Gastroesophageal sphincter (tissue), 4 donors: ENCODE measurements around the gene GTF3A. TPM values are rescaled to one million over a fixed set of nuclear protein-coding genes. Genes with fewer than 3 reads are reported as not detected.
A peak's percentile ranks its signal among the peaks of the same experiment; 100 is the strongest.

Source experiments
- ATAC-seq: fragments of 150-250 bp; one replicate; pipeline ENCODE4 v1.9.1; 2016; ENCODE audit warnings: mild to moderate bottlenecking, moderate library complexity
- H3K27ac ChIP-seq, 4 donors: fragments of 200-600 bp; sonication (generic) in 3 of 4; 1 replicate in 3 of 4; 2 replicates in 1 of 4; pipeline ENCODE4 v1.5.1; 2016 to 2019
- H3K27me3 ChIP-seq: fragments of 200-600 bp; sonication (generic); one replicate; pipeline ENCODE4 v1.5.1; 2019
- H3K36me3 ChIP-seq, 2 donors: fragments of 200-600 bp; sonication (generic); one replicate each; pipeline ENCODE4 v1.5.1; 2019; ENCODE audit warnings: control low read depth in 1 of 2
- H3K4me1 ChIP-seq, 3 donors: fragments of 200-600 bp; sonication (generic); 1 replicate in 2 of 3; 2 replicates in 1 of 3; pipeline ENCODE4 v1.5.1; 2016 to 2019; ENCODE audit warnings: control low read depth in 2 of 3
- H3K4me3 ChIP-seq, 2 donors: fragments of 200-600 bp; sonication (generic); one replicate each; pipeline ENCODE4 v1.5.1; 2019; ENCODE audit warnings: mild to moderate bottlenecking in 1 of 2, moderate library complexity in 1 of 2
- H3K9me3 ChIP-seq, 3 donors: fragments of 200-600 bp; sonication (generic); one replicate each; pipeline ENCODE4 v1.5.1; 2017 to 2019; ENCODE audit warnings: control low read depth in 2 of 3
- EP300 ChIP-seq: sonication (generic); formaldehyde crosslinking; IDR thresholded peaks from one replicate; pipeline ENCODE4 v1.6.1; 2017; ENCODE audit warnings: antibody characterized with exemption, mild to moderate bottlenecking
- POLR2A ChIP-seq, 2 donors: fragments of 450-650 bp; IDR thresholded peaks; one replicate each; pipeline ENCODE4 v1.6.1; 2017; ENCODE audit warnings: antibody characterized with exemption in 2 of 2, mild to moderate bottlenecking in 2 of 2, moderate library complexity in 1 of 2
- POLR2AphosphoS5 ChIP-seq: sonication (generic); formaldehyde crosslinking; IDR thresholded peaks from one replicate; pipeline ENCODE4 v1.6.1; 2017; ENCODE audit warnings: antibody characterized with exemption
- WGBS, 2 donors: methylation state at CpG; one replicate each; pipeline ENCODE4 v1.1.5; 2018; ENCODE audit warnings: low coverage in 1 of 2; 5-methylcytosine and 5-hydroxymethylcytosine counted together
- total RNA-seq, 4 donors: library from RNA; depleted of rRNA; stranded (reverse); fragments of >200 nt; gene quantifications; one replicate each; pipeline ENCODE4 v1.1.0, GENCODE V29; 2016
- TF ChIP-seq, protein P1 (sequence below), 4 experiments: fragments of 200-600 bp in 2 of 4; fragments of 450-650 bp in 2 of 4; sonication (generic) in 1 of 4; IDR thresholded peaks; one replicate each; pipeline ENCODE4 v1.5.1; 2017 to 2019; ENCODE audit warnings: antibody characterized with exemption in 4 of 4, mild to moderate bottlenecking in 2 of 4, moderate library complexity in 2 of 4

GTF3A gene
- total RNA-seq, 4 donors from 2014 or later: 90.5 to 151 (median 120) TPM

DNA sequence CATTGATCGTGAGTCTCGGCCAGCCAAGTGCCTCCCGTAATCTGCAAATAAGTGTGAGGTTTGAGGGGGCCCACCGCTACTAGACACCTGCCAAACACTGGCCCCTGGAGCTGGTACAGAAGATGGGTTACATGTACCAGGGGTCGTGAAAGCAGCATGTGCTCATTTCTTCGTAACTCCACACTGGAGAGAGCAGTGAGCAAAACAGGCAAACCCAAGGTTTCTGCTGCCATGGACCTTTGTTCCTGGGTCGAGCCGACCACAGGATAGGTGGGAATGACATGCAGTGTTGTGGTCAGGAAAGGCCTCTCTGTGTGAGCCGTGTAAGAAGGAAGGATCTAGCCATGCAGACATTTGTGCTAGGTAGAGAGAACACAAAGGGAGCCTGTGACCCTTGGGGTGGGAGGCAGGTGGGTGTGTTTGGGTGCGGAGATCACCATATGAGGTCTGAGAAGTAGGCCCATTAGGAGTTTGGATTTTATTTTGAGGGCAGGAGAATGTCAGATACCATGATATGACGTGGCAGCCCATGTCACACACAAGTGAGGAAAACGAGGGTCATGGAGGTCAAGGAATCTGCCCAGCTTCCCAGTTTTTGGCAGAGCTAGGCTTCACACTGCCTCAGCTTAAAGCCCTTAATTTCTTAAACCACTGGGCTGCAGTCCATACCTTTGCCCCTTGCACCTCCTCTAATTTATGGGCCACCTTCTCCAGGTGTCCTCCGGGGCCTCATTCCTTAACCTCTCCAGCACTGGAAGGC is 919 bp downstream of the GTF3A start:
- peak overlapping the region; percentile 83 to 91 (median 89) for H3K27ac ChIP-seq
- 42 to 51% methylated on average over 5 to 6 of the region's 13 CpGs for WGBS, 2 donors
- ATAC-seq: no peak
- peaks cover 0 to 33% of the 10 kb centered on the region in 2 donors for H3K36me3 ChIP-seq
- no peaks in the 10 kb centered on the region for H3K27me3 ChIP-seq
- H3K9me3 ChIP-seq: no peaks in the 10 kb centered on the region
- TF ChIP-seq POLR2AphosphoS5 (no peak), EP300 (no peak), POLR2A (IDR thresholded peaks at IDR 0.05) (no peak)
- TF ChIP-seq, protein P1, sequence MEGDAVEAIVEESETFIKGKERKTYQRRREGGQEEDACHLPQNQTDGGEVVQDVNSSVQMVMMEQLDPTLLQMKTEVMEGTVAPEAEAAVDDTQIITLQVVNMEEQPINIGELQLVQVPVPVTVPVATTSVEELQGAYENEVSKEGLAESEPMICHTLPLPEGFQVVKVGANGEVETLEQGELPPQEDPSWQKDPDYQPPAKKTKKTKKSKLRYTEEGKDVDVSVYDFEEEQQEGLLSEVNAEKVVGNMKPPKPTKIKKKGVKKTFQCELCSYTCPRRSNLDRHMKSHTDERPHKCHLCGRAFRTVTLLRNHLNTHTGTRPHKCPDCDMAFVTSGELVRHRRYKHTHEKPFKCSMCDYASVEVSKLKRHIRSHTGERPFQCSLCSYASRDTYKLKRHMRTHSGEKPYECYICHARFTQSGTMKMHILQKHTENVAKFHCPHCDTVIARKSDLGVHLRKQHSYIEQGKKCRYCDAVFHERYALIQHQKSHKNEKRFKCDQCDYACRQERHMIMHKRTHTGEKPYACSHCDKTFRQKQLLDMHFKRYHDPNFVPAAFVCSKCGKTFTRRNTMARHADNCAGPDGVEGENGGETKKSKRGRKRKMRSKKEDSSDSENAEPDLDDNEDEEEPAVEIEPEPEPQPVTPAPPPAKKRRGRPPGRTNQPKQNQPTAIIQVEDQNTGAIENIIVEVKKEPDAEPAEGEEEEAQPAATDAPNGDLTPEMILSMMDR (IDR thresholded peaks at IDR 0.05): no peak
- peak overlapping the region; percentile 80 to 95 for H3K4me3 ChIP-seq
- H3K4me1 ChIP-seq: peaks cover 11 to 44% (median 18%) of the 10 kb centered on the region in 3 donors

DNA sequence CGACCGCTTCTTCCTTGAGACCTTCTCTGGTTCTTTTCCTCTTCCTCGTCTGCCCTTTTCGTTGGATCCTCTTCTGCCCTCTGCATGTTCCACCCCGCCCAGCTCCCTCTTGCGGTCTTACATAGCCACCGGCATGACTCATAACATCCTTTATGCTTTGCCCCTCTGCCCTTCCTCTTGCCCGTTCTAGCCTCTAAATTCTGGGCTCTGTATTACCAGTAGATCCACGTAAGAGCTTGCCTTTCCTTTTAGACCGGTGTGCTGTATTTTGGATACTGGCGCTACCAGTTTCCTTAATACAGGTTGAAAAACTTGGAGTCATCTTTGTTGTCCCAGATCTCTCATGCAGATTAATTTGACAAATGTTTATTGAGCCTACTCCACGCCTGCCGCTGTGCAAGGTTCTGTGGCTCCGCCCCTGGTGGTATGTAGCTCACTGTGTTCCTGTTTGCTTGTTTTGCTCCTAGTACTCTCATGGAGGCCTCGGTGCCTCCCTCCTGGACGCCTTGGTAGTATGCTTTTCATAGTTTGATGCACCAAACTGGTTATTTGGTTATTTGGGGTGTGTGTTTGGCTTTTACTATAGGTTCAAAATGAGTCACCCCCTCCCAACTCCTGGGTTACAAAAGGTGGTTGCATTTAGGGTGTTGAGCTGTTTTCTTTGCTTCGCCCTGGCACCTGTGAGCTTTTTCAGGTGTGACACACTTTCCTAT is 1.7 kb downstream of the GTF3A start:
- TF ChIP-seq POLR2AphosphoS5: peak; percentile 52
- TF ChIP-seq, protein P1 (IDR thresholded peaks at IDR 0.05): peak in 3 of 4 experiments; percentile 29 to 55 (median 46)
- no peak for TF ChIP-seq POLR2A (IDR thresholded peaks at IDR 0.05)
- peaks cover 0 to 40% of the 10 kb centered on the region in 2 donors for H3K36me3 ChIP-seq
- peaks cover 11 to 44% (median 18%) of the 10 kb centered on the region in 3 donors for H3K4me1 ChIP-seq
- peak overlapping the region; percentile 83 to 91 (median 89) for H3K27ac ChIP-seq
- no peaks in the 10 kb centered on the region for H3K9me3 ChIP-seq
- no peaks in the 10 kb centered on the region for H3K27me3 ChIP-seq
- H3K4me3 ChIP-seq: peak overlapping the region; percentile 80 to 95
- 35 to 38% methylated on average over 8 to 17 of the region's 17 CpGs for WGBS, 2 donors
- peak; percentile 52 for ATAC-seq

DNA sequence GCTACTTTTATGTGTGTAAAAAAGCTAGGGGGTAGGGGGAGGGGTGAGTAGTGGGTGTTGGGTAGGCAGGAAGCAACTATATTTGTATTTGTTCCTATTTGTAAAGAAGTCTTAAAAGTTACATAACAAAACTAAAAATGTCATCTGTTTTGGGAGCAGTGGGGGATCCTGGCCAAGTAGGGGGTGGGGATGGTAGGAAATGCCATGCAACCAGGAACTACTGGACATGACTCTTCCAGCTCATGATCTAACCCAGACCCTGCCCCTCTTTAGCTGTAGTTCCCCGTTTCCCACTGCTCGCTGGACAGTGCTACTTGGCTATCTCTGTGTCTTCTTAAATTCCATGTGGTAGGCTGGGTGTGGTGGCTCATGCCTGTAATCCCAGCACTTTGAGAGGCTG is 3.2 kb downstream of the GTF3A start:
- TF ChIP-seq POLR2AphosphoS5: no peak
- TF ChIP-seq, protein P1 (IDR thresholded peaks at IDR 0.05): no peak
- no peak for TF ChIP-seq POLR2A (IDR thresholded peaks at IDR 0.05)
- TF ChIP-seq EP300: no peak
- no peaks in the 10 kb centered on the region for H3K27me3 ChIP-seq
- H3K4me1 ChIP-seq: peaks cover 11 to 44% (median 18%) of the 10 kb centered on the region in 3 donors
- peaks cover 0 to 56% of the 10 kb centered on the region in 2 donors for H3K36me3 ChIP-seq
- WGBS, 2 donors: 60% methylated on average over 1 of the region's 2 CpGs; no CpG with 5 or more reads in 1 of the 2 donors
- H3K9me3 ChIP-seq: no peaks in the 10 kb centered on the region
- no peak overlapping the region for H3K4me3 ChIP-seq
- peak overlapping the region in 2 of 4 donors; percentile 88 to 91 for H3K27ac ChIP-seq
- no peak for ATAC-seq

DNA sequence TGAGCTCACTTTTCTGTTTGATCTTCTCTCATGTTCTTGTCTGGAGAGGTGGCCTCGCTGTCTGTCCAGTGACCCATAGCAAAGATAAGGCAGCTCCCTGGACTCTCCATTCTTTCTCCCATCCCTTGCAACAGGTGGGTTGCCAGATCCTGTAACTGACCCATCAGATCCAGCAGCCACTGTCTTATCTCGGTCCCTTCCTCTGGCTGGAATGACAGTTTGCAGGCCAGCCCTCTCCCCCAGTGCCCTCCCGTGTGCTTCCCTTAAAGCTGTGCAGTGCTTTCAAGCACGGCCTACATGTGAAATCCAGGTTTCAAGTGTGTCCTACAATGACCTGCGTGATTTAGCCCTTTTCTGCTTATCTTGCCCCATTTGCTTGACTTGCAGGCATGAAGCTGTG is 3.7 kb downstream of the GTF3A start:
- Histone ChIP-seq H3K4me3 (no peak overlapping the region), H3K27me3 (no peaks in the 10 kb centered on the region), H3K36me3 (peaks cover 0 to 61% of the 10 kb centered on the region in 2 donors), H3K9me3 (no peaks in the 10 kb centered on the region), H3K27ac (peak overlapping the region in 2 of 4 donors; percentile 88 to 91), H3K4me1 (peaks cover 11 to 44% (median 18%) of the 10 kb centered on the region in 3 donors)
- ATAC-seq: no peak
- 92 to 96% methylated on average over 3 to 5 of the region's 5 CpGs for WGBS, 2 donors
- TF ChIP-seq EP300 (no peak), POLR2A (IDR thresholded peaks at IDR 0.05) (no peak), POLR2AphosphoS5 (no peak)
- TF ChIP-seq, protein P1 (IDR thresholded peaks at IDR 0.05): no peak
